CD4-positive, alpha-beta T cell treated with Interleukin-2 at 100 ng/mL for 4 hours (primary cell): ENCODE results near the gene UMOD.

Source experiments
- DNase-seq: peaks from one replicate; pipeline ENCODE4 v3.0.0-alpha.2; 2020; ENCODE audit warnings: low spot score

UMOD gene

DNA sequence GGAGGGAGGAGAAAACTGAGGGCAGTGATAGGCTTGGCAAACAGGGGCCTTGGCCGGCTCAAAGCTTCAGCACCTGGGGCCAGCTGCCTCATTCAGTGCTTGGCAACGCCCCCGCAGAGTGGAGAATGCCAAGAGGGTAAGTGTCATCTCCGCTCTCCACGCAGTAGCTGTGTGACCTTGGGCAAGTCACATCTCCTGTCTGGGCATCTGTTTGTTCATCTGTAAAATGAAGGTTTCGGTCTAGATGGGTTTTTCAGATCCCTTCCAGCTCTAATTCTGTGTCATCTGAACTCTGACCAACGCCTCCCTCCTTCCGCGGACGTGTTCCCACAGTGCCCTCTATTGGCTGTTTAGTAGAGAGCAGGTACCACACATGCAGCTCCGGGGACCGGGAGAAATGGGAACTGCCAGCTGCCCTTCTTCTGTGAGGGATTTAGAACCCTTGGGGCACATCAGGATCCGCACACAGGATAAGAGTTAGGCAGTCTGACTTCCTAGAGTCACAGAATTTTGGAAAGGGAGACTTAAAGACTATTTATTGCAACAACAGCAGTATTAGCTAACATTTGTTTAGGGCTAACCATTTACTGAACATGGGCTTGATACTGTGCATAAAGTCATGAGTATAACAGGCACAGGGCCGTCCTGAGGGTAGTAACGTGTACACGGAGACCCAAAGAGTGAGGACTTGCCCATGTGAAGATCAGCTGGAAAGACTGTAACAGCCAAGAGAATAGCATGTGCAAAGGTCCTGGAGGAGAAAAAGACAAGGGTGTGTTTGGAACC is 52.0 kb downstream of the UMOD start:
- peak; percentile 8 for DNase-seq

DNA sequence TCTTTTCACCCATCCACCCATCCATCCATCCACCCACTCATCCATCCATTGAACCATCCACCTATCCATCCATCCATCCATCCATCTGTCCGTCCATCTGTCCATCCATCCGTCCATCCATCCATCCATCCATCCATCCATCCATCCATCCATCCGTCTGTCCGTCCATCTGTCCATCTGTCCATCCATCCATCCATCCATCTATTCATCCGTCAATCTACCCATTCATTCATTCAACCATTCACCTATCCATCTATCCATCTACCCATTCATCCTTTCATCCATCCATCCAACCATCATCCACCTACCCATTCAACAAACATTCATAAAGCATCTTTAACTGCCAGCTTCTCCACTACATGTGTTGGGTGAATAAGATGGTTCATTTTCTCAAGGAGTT is 54.1 kb downstream of the UMOD start:
- no peak for DNase-seq

DNA sequence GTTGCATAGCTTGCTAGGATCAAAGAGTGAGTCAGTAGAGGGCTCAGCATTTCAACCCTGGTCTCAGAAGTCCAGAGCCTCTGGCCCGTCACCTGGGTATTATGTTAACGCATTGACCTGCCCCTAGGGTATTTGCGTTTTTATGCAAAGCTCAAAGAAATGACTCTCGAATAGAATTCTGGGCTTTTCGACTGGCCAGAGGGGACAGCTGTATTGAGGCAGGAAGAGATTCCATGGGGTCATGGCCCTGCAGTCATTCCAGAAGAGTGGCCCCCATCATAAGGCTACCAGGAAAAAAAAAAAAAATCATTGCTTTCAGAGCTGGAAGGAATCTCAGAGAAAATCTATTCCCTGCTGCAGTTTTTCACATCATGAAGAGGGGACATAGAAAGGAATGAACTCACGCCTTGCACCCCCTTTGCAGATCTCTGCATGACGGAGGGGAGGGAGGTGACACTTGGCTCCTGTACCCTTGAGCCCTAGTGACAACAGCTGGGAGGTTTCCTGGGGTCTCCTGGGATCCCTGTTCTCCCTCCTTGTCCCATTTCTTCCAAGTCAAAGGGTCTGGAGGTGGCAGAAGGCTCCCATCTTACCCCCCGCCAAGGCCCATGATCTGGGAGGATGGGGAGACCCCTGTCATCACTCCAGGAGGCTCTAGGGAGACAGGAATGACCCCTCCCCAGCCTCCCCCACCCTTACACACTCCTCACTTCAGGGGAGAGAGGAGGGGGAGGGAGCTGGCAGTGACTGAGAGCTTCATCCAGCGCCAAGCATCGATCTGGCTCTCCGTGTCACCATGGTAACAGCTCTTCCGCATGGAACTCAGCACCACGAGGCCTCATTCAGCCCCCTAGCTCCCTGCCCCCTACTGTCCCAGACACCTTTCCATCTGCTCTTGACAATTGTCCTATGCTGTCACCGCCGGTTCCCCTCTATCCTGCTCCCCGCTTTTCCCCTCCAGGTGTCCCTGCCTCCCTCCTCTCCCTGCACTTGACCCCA is 61.0 kb downstream of the UMOD start:
- no peak for DNase-seq

DNA sequence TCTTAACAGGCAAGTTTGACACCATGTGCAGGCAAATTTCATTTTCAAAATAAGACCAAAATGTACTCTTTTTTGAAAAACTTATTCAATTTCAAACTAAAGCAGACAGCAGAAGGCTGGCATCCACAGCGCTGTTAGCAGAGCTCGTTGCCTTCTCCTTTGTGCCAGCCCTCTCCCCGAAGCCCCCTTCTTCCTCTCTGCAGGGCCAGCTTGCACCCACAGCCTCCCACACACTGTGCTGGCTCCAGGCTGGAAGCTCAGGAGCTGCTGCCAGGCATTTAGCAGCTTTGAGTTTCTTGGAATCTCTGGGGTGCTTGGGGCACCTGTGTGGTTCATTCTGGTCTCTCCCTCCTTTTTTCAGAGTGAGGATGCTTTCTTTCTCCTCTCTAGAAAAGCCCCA is 62.9 kb downstream of the UMOD start:
- DNase-seq, result no peak

DNA sequence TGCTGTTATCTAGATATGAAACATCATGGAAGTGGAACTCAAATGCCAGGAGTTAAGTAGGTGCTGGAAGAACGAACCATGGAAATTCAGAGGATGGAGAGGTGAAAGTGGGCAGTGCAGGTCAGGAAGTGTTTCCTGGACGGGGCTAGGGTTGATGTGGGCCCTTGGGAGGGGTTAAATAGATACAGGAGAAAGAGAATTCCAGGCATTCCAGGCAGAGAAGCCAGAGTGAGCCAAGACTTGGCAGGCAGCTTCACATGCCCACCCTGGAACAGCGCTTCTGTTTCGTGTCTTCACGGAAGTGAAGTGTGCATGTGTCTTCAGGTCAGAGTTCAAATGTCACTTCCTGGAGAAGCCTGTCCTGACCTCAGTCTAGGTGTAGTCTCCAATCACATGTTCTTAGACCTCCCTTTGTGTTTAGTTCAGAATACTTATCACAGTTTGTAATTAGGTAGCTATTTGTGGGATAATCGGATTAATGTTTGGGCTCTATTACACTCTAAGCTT is 66.5 kb downstream of the UMOD start:
- DNase-seq, result no peak
